HG03280 (cell line): ENCODE data around the gene DPYSL3.

Experiments used
- ATAC-seq: cut with Tn5 transposase; IDR thresholded peaks from one replicate; pipeline ENCODE4 v1.9.1; 2021; ENCODE audit warnings: mild to moderate bottlenecking, moderate library complexity; ENCODE audit not compliant: unreplicated experiment

DPYSL3 gene

DNA sequence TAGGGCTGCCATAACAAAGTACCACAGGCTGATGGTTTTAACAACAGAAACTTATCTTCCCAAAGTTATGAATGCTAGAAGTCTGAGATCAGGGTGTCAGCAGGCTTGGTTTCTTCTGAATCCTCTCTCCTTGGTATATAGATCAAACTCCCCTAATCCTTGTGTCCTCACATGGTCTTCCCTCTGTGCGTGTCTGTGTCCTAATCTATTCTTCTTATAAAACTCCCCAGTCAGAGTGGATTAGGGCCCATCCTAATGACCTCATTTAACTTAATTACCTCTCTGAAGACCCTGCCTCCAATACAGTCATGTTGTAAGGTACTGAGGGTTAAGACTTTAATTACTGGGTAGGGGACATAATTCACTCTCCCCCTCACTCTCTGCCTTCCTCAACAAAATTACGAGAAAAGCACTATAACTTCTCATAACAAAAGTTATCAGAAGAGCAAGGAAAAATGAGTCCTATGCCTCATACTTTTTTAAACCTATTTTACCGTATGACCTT, 68.6 kb downstream of the DPYSL3 start:
- ATAC-seq, result no peak

DNA sequence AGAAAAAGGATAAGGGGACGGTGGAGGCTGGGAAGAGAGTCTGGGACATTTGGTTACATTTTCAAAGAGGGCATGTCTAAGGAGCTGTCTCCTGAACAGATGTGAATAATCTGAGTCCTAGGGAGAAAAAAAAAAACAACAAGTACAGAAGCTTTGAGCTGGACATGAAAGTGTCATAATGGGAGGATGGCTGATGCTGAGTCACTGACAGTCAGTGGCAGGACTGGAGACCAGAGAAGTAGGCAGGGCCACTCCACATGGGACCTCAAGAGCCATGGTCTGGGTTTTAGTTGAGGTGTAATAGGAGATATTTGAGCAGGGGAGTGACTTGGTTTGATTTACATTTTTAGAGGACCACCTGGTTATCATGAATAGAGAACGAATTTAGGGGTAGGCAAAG, 70.6 kb downstream of the DPYSL3 start:
- no peak for ATAC-seq

DNA sequence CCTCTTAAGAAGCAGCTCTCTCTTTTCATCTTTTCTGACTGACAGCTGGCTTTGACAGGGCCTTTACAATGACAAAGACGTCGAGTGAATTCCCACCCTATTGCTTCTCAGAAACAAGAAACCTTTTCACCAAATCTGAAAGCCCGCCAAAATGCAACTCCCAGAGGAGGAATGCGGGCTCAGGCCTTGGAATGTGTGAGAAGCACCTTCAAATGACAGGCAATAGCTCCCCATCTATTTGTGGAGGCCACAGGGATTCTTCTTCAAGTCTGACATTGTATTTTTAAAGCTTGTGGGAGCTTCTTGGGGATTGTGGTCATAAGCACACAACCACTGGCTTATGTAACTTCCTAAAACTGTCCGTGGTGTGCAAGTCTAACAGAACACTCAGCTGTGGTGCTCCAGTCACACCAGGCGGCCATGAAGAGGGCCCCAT, 72.7 kb downstream of the DPYSL3 start:
- ATAC-seq, result no peak

DNA sequence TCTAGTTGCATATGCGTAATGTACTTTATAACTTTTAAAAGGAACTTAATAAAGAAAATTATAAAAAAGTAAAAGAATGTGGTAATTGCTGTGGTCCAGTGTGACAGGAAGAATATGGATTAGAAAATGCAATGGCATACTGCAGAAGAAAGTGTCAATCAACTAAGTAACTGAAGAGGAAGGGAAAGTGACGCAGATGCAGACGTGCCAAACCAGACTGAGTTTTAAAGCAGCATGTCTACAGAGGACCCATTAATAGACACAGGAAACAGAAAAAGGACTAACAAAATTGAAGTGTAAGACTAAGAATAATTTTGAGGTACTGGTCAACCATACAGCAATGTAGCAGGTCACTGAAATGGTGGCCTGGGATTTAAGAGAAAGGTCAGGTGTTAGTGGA, 73.3 kb downstream of the DPYSL3 start:
- ATAC-seq, result no peak

DNA sequence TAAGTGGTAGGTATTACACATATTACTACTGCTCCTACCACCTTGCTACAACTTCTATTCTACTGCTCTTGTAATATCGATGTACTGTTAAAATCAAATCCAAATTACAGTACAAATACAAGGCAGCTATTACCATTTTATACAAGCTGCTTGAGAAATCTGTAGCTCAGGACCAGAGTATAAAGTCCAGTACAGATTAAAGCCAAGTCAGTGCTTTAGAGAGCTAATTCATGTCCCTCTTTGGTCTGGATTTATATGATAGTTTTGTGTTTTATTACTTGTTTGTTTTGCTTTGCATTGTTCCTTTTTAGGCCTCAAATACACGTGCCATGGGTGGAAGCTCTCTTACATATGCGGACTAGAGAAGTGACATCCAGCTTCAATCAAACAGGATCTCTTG, 75.8 kb downstream of the DPYSL3 start:
- no peak for ATAC-seq

DNA sequence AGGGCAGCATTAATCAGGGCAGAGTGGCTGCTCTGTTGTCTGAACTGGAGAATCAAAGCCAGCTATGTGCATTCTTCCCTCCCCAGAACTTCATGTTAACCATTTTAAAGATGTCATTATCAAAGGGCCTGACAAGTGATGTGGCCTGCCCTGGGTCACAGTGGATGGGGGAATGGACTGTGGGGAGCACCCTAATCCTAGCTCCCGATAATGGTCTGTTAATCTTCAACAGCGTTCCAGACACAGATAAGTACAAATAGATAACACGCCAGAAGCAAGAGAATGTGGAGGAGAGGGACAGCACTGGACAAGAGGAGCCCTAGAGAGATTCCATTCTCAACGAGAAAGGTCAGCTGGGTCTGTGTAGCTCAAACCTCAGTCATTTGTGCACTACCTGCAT, 77.5 kb downstream of the DPYSL3 start:
- no peak for ATAC-seq

DNA sequence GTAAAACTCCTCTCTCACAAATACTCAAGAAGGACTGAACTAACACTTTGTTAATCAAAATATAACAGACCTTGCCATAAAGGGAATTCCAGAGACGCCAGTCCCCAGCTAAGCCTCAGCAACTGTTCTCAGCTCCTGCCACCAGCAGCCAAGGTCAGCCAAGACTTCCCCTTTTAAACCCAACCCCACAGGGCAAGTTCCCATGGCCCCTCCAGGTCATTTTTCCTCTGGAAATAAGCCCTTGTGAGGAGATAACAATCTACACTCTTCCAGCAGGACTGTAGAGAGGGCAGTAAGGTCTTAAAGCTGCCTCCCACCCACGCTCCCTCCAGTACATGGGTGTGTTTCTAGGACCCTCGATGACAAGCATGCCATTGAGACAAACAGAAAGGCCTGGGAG, 78.3 kb downstream of the DPYSL3 start:
- no peak for ATAC-seq

DNA sequence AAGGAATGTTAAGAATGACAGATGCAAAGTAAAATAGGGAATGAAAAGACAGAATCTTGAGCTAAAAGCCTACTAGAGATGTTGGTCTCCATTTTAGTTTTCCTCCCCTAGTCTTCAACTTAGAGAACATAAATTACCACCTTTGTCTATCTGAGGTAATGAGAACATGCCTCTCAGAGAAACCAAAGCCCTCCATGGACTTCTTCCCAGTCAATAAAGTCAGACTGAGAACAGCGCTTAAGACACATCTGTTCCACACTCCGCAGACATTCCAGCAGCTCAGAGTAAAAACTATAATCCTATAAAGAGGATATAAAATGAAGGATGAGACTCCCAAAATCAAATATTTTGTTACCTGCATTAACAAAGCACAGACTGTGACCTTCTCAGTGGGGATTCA, 79.2 kb downstream of the DPYSL3 start:
- no peak for ATAC-seq

DNA sequence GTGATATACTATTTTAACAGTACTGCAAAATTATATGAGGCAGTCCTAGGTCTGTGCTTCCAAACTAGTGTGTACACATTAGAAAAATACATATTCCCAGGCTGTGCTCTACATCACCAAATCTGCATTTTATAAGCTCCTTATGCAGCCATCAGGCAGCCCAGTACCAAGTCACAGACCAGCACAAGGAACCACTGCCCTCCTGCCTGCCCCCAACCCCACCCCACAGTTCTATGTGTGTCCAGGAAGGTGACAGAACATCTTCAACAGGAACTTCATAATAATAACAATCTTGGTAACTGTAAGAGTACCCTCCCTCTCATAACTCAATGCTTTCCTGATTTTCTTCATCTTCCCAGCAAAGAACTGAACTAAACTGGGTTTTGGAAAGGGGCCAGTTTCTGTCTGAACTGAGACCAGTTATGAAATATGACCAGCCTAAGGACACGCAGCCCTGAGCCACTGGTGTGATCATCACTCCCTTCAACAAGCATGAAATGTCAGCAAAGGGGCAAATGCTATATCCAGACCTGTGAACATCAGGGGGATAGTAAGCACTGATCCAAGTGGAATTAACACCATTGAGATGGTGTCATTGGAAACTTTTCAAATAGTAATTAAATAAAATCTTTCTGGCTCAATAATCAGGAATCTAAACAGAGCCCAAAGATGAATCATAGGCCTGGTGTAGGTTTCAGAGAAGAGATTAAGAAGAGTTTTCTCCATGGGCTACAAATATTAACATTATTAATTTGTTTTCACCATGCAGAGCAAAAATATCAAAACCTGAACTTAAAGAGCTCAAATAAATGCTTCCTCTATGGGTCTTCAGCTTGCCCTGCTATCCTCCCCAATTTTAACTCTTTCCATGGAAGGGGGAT, 82.1 kb downstream of the DPYSL3 start:
- no peak for ATAC-seq

DNA sequence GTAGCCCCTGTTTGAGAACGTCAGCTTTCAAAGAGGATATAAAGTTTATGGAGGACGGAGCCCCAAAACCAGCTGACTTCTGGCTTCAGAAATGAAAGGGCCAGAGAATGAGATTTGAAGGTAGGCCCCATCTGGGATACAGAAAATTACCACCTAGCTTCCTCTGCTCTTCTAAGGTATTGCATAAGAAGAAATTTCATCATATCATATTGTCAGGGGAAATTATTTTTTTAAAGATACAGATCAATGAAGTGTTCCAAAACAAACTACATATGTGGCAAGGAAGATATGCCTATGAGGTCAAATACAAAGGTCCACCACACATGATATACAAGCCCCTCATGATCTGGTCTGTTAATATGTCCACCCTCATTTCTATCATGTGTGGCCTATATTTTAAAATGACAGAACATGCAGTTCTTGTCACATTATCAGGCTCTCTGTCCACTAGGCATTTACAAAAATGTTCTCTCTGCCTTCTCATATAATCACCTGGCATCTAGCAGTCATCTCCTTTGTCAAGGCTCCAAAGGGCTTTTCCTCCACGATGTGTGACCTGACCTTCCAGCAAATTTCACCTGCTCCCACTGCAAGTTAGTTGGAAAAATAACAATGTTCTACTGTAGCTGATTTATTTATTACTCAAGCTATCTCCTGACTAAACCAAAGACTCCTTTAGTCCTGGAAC, 83.1 kb downstream of the DPYSL3 start:
- ATAC-seq, result no peak

DNA sequence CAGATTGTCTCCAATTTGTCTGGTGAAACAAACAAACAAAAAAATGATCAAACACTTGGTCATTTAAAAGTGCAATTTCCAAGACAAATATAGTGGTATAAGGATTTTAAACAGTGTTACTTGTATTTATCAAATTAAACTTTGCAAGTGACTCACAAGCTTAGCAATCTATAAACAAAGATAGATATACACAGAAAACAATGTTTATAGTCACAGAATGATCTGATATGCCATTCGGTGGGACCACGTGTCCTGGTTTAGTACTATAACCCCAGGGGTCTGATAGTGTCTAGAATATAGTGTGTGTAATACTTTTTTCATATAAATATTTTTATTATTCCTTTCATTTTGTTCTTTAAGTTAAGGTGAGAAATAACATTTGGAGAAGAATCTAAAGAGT, 91.3 kb downstream of the DPYSL3 start:
- no peak for ATAC-seq

DNA sequence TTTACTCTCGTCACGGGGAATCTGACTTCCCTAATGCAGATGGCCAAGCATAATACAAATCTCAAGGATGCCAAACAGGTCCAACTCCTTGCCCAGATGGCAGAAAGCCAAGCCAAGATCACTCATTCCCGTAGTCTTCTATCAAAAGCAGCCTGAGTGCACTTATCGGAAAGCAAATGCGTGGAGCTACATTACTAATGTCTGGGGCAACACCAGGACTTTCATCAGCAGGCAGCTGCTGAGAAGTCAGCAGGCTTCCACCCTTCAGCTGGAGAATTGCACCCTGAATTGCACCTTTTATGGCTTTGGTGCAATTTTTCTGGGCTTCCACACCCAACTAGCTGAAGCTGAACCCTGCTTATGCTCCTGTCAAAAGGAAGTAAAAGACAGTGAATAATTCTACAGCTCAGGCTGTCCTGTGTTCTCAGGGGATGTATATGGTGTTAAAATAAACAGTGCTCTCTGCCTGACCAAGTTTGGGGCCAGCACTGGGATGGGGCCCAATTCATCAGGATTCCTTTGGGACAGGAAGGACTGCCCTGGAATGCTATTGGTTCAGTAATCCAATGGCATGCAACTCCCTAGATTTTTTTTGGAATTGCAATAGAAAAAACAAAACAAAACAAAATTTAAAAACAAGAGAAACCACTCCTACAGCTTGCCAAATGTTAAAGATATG, 92.6 kb downstream of the DPYSL3 start:
- no peak for ATAC-seq

DNA sequence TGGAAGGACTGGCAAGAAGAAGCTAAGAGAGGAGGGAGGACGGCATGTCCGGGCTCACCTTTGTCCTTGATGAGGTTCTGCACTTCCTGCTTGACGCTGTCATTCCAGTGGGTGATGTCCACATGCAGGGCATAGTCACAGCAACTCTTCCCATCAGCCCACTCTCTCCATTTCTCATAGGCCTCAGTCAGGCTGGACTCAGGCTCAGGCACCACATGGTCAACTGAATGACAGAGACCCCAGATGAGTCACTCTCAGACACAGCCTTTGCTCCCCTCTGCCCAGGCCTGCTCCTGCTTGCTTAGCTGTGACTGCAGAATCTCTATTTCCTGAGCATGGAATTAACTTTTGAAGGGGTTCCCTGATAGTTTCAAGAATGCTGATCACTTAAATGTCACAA, 94.2 kb downstream of the DPYSL3 start:
- no peak for ATAC-seq

DNA sequence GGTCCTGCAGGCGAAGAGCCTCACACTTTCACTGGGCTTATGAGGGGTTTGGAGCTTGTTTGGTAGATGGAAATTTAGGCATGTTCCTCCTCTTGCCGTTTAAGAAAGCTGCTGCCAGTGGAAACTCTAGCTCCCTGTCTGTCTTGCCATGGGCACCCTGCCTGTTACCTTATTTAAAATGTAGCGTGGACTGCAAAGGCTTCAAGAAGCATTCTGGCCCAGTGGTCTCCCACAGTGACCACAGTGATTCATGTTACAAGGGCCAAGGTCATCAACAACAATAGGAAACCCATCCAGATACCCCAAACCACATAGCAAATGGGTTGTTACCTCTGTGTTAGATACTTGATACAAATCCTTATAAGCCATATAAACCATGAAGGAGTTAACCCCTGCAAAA, 96.6 kb downstream of the DPYSL3 start:
- ATAC-seq, result no peak

DNA sequence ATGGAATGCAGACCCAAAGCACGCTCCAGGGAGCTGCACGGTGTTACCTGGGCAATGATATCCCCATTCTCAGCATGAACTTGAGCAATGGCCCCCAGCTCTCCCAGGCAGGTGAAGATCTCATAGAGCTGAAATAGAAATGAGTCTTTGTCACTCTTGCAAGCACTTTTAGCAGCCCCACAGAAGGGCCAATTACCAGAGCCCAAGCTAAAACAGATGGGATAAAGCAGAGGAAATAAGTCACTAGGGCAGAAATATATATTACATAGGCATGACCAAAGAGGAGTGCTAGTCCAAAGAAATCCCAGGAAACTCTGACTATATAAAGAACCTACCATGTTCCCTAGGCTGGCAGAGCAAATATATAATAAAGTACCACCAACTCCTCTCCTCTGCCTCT, 97.3 kb downstream of the DPYSL3 start:
- no peak for ATAC-seq

DNA sequence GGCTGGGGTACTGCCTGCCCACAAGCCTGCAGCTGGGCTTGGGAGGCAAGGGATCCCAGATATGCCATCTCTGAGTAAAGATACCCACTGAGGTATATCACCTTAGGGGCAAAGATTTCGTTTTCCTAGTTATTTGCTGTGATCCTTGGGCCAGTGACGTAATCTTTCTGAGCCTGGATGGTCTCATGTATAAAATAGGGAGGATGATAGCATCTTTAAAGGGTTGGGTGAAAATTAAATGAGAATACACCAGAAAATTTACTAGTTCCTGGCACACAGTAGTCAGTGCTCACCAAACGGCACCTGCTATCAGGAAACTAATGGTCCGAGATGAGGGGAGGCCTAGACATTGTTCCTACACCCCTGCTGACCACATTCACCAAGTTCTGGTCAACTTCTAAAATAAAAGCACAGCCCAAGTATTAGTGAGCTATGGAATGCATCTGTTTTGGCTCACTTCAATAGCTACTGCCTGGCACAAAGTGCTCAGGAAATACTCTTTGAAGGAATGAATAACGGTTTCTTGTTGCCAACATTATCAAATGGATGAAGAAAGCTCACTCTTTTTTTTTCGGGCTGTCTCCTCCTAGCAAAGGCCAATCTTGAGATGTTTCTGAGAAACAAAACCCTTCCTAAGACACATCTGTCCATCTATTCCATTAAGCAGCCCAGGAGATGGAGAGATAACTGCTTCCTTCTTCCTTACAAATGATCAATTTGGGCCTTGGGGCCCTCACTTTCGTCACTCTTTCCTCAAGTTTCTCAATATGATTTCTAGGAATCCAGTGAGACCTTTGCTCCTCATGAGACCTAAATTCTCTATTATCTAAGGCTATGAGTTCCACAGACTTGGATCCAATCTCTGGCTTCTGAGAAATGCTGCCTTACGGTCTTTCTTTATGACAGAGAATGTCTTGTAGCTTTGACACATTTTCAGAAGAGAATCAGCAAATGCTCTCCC, 98.2 kb downstream of the DPYSL3 start:
- ATAC-seq, result no peak

DNA sequence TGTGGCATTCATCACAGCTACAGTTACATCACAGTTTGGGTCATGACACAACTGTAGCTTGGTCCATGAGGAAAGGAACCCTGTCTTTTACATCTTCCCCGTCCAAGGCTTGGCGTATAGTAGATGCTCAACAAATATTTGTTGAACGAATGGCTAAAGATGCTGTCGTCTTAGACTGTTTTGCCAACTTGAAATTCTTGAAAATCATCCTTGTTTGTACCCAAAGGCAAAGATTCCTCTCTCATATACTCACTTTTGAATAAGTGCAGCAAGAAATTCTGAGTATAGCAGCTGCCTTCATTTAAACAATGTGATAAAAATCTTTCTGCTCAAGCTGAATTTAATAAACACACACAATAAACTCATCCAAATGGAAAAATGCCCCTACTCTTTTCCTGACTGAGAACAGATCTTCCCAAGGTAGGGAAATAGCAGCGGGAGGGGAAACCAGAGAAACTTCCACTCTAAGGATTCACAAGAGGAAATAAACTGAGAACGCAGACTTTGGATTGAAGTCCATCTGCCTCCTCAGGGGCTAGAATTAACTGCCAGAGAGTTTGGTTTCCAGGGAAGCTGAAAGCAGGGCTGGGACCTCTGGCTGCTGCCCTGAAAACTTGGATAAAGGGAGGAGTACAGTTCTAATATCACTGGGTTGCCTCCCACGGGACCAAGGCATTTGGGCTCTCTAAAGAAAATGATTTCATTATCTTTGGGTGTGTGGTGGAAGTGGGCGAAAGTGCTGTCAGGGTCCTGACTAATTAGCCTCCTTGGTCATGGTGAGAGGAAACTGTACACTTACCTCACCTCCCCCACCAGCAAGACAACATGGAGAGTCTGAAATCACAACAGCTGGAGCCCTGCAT, 99.1 kb downstream of the DPYSL3 start:
- ATAC-seq, result no peak

DNA sequence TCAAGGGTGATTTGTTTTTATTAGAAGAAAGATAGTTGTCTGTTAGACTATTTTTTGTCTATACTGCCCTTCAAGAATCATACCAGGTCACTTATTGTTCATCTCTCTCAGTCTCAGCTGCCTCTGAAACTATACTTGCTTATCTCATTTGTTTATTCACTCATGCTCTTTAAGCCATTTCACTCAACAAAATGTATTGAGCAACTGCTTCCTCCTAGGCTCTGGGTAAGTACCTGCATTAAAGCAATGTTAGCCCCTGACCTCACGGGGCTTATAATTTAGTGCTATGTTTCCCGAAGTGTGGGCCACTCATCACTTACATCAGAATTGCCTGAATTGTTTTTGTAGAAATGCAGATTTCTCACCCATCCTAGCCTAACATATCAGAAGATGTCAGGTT, 100.9 kb downstream of the DPYSL3 start:
- no peak for ATAC-seq

DNA sequence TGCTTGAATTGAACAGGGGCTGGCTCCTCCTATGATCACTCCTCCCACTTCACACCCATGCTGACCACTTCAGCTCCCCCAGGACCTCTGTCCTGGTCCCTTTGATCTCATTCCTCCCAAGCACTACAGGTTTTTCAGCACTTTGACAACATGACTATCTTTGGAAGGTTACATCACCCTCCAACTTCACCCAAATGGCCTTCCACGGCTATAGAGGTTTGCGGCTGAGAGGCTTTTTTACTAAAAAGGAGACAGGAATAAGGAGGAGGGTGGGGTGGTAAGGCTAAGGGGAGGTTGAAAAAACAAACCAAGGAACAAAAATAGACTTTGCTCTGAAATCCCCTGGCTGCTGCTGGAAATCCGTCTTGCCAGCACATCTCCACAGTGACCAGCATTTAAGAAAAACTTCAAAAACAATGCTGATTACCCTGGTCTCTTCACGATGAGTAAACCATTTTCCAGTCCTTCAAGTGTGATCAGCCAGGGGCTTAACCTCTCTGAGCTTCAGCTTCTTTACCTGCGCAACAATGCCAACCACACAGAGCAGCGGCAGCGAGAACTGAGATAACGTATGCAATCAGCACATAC, 102.7 kb downstream of the DPYSL3 start:
- ATAC-seq, result no peak
